Endothelial cell of umbilical vein (primary cell): Measurements from ENCODE around the gene ESYT2. TPM values are rescaled to one million over a fixed set of nuclear protein-coding genes. Genes with fewer than 3 reads are reported as not detected.

Source experiments
- BruUV-seq: library from RNA; stranded (reverse); fragments of 400-500 nt; replicated peaks from 2 replicates; lab custom pipeline; 2021; lab: Mats Ljungman, UMichigan
- CTCF ChIA-PET: fragments of 300-600, 350-600 bp; sonication (Branson Sonifier 250); formaldehyde crosslinking; loops from one replicate; lab custom pipeline; 2021; ENCODE audit warnings: antibody characterized with exemption, inconsistent platforms; lab: Charles Lee
- POLR2A ChIA-PET: fragments of 300-600, 350-600 bp; sonication (Branson Sonifier 250); formaldehyde crosslinking; loops from one replicate; lab custom pipeline; 2021; ENCODE audit warnings: antibody characterized with exemption, inconsistent platforms; lab: Charles Lee
- DNase-seq: peaks from one replicate; pipeline ENCODE4 v3.0.0-alpha.2; 2011; ENCODE audit warnings: low read depth, low spot score
- FAIRE-seq: peaks from 2 replicates; lab custom pipeline; 2011; peaks lifted over from hg19 to GRCh38; lab: Jason Lieb, UNC
- H2AFZ ChIP-seq: 2 replicates; pipeline ENCODE4 v1.6.0; 2012; ENCODE audit warnings: low read depth, low read length, control low read depth, inconsistent platforms
- H3K27ac ChIP-seq: 2 replicates; pipeline ENCODE4 v1.5.1; 2011; ENCODE audit warnings: low read depth, mild to moderate bottlenecking, control low read depth, low read length, moderate library complexity; ENCODE audit not compliant: insufficient read depth
- H3K27me3 ChIP-seq, 2 experiments: 2 replicates each; pipeline versions ENCODE4 v1.6.0 to v1.6.1; 2011; ENCODE audit warnings: low read length in 2 of 2, mixed read lengths in 1 of 2; ENCODE audit not compliant: control insufficient read depth in 2 of 2, insufficient read depth in 2 of 2
- H3K36me3 ChIP-seq, 2 experiments: 2 replicates in 1 of 2; 3 replicates in 1 of 2; pipeline ENCODE4 v1.5.1; 2011; ENCODE audit warnings: low read length in 2 of 2, mild to moderate bottlenecking in 1 of 2, moderate library complexity in 1 of 2; ENCODE audit not compliant: control insufficient read depth in 2 of 2, insufficient read depth in 2 of 2; ENCODE audit errors: extremely low read depth in 1 of 2
- H3K4me1 ChIP-seq: 3 replicates; pipeline ENCODE4 v1.5.1; 2011; ENCODE audit warnings: mild to moderate bottlenecking, low read length; ENCODE audit not compliant: control insufficient read depth, insufficient read depth; ENCODE audit errors: extremely low read depth
- H3K4me2 ChIP-seq: 2 replicates; pipeline ENCODE4 v1.6.1; 2011; ENCODE audit warnings: low read length, control low read depth, mixed read lengths; ENCODE audit not compliant: insufficient read depth
- H3K4me3 ChIP-seq, 3 experiments: fragments of 200-600 bp in 1 of 3; sonication (generic), shearing (Covaris generic) in 1 of 3; replicated peaks in 1 of 3; 2 replicates each; pipeline ENCODE4 v1.5.1; 2011 to 2016; ENCODE audit warnings: control low read depth in 3 of 3, low read length in 3 of 3, mild to moderate bottlenecking in 2 of 3, inconsistent platforms in 1 of 3, low read depth in 1 of 3, moderate library complexity in 1 of 3; ENCODE audit not compliant: insufficient read depth in 1 of 3
- H3K79me2 ChIP-seq: 2 replicates; pipeline ENCODE4 v1.6.0; 2012; ENCODE audit warnings: low read length, inconsistent platforms; ENCODE audit not compliant: control insufficient read depth, insufficient read depth
- H3K9ac ChIP-seq: replicated peaks from 2 replicates; pipeline ENCODE3; 2011; ENCODE audit warnings: low read length, control low read depth; ENCODE audit not compliant: insufficient read depth; ENCODE audit errors: extremely low read depth
- H3K9me1 ChIP-seq: replicated peaks from 3 replicates; pipeline ENCODE4 v1.6.0; 2011; ENCODE audit warnings: mild to moderate bottlenecking, low read length; ENCODE audit not compliant: control insufficient read depth, insufficient read depth; ENCODE audit errors: extremely low read depth
- H3K9me3 ChIP-seq: replicated peaks from 2 replicates; pipeline ENCODE4 v1.5.1; 2012; ENCODE audit warnings: low read length, inconsistent platforms; ENCODE audit not compliant: control insufficient read depth, insufficient read depth
- H4K20me1 ChIP-seq: replicated peaks from 2 replicates; pipeline ENCODE3; 2011; ENCODE audit warnings: mild to moderate bottlenecking, low read length; ENCODE audit not compliant: control insufficient read depth, insufficient read depth; ENCODE audit errors: extremely low read depth
- EZH2 ChIP-seq: IDR thresholded peaks from 2 replicates; pipeline ENCODE4 v1.6.1; 2012; ENCODE audit warnings: borderline replicate concordance, low read depth, mild to moderate bottlenecking, moderate library complexity, low read length, inconsistent platforms; ENCODE audit not compliant: severe bottlenecking
- FOS ChIP-seq: IDR thresholded peaks from 2 replicates; pipeline ENCODE4 v1.6.1; 2011; ENCODE audit warnings: mild to moderate bottlenecking, low read length, moderate library complexity, borderline replicate concordance; ENCODE audit not compliant: insufficient read depth
- GATA2 ChIP-seq: IDR thresholded peaks from 2 replicates; pipeline ENCODE4 v1.7.0; 2011; ENCODE audit warnings: low read depth, mild to moderate bottlenecking, moderate library complexity, mixed read lengths, low read length; ENCODE audit not compliant: insufficient read length, insufficient read depth
- JUN ChIP-seq: IDR thresholded peaks from 2 replicates; pipeline ENCODE4 v1.6.1; 2011; ENCODE audit warnings: borderline replicate concordance, low read depth; ENCODE audit not compliant: insufficient read length, insufficient read depth
- MYC ChIP-seq: IDR thresholded peaks from one replicate; pipeline ENCODE4 v1.6.1; 2011; ENCODE audit warnings: mild to moderate bottlenecking, low read depth, low read length
- POLR2A ChIP-seq: IDR thresholded peaks from 2 replicates; pipeline ENCODE4 v1.6.1; 2012; ENCODE audit warnings: low read depth, mild to moderate bottlenecking, control low read depth, low read length
- POLR2AphosphoS5 ChIP-seq: IDR thresholded peaks from 2 replicates; pipeline ENCODE4 v1.6.1; 2012; ENCODE audit warnings: low read depth, mild to moderate bottlenecking, control low read depth, low read length, moderate library complexity; ENCODE audit not compliant: insufficient read depth
- dilution Hi-C: fragments of 300-500 bp; cut with MboI; formaldehyde crosslinking; loops from one replicate; pipeline ENCODE4 v1.15.0; 2019; ENCODE audit warnings: low sequenced_read_pairs; ENCODE audit not compliant: extremely low pct_ligation_motif_present
- intact Hi-C: fragments of 100-400 bp; cut with micrococcal nuclease; formaldehyde crosslinking; loops from one replicate; pipeline ENCODE4 v1.10.0; 2022
- polyA plus RNA-seq, 4 experiments: library from polyadenylated mRNA; depleted of rRNA in 3 of 4; stranded (reverse) in 3 of 4; unstranded in 1 of 4; fragments of >200 nt; gene quantifications; 2 replicates each; pipeline versions ENCODE4 v1.2.1 to v1.2.3, GENCODE V29; 2011 to 2012; ENCODE audit warnings: missing spikeins in 1 of 4
- total RNA-seq: library from RNA; stranded (reverse); gene quantifications from 2 replicates; pipeline ENCODE4 v1.2.3, GENCODE V29; 2021
- TF ChIP-seq, protein P1 (sequence below), 2 donors: IDR thresholded peaks; 1 replicate in 1 of 2; 2 replicates in 1 of 2; pipeline ENCODE4 v1.5.1; 2011; ENCODE audit warnings: low read length in 2 of 2, mild to moderate bottlenecking in 2 of 2, moderate library complexity in 2 of 2, control low read depth in 1 of 2, inconsistent platforms in 1 of 2, low read depth in 1 of 2; ENCODE audit not compliant: insufficient read depth in 1 of 2; ENCODE audit errors: extremely low read depth in 1 of 2
- TF ChIP-seq, protein P2 (sequence below): IDR thresholded peaks from 2 replicates; pipeline ENCODE4 v1.6.1; 2011; ENCODE audit not compliant: insufficient read depth, insufficient read length

The ESYT2 gene
- total and polyA plus RNA-seq, 2 donors (not counting 3 experiments of a cell fraction or from before 2014, with no cell fraction given) = 18.8 to 46.6 TPM

DNA sequence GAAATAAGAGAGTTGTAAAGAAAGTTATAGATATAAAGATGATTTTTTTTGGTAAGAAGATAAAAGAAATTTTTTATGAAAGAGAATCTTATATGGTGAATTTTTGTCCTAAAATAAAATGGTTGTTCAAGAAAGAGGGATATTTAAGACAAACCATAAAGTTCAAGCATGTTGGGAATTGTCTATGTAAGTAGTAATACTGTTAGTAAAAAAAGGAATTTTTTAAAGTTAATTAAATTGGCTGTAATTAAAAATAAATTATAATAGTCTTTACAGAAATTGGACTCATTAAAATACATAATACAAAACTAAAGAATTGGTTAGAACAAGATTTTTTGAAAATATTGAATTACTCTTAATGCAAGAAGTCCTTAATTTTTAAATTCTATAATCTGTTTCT, 17.0 kb upstream of the ESYT2 start:
- Histone ChIP-seq H3K4me3 (no peak overlapping the region), H3K9me1 (no peaks in the 10 kb centered on the region), H2AFZ (no peak overlapping the region), H3K9me3 (no peaks in the 10 kb centered on the region), H3K36me3 (no peaks in the 10 kb centered on the region), H4K20me1 (no peaks in the 10 kb centered on the region), H3K4me1 (no peaks in the 10 kb centered on the region), H3K27me3 (peaks cover 2 to 6% of the 10 kb centered on the region in 2 experiments), H3K27ac (no peak overlapping the region), H3K79me2 (no peaks in the 10 kb centered on the region), H3K9ac (no peak overlapping the region), H3K4me2 (no peak overlapping the region)
- TF ChIP-seq FOS = no peak
- no peak for TF ChIP-seq GATA2
- no peak for TF ChIP-seq JUN
- TF ChIP-seq, protein P1, sequence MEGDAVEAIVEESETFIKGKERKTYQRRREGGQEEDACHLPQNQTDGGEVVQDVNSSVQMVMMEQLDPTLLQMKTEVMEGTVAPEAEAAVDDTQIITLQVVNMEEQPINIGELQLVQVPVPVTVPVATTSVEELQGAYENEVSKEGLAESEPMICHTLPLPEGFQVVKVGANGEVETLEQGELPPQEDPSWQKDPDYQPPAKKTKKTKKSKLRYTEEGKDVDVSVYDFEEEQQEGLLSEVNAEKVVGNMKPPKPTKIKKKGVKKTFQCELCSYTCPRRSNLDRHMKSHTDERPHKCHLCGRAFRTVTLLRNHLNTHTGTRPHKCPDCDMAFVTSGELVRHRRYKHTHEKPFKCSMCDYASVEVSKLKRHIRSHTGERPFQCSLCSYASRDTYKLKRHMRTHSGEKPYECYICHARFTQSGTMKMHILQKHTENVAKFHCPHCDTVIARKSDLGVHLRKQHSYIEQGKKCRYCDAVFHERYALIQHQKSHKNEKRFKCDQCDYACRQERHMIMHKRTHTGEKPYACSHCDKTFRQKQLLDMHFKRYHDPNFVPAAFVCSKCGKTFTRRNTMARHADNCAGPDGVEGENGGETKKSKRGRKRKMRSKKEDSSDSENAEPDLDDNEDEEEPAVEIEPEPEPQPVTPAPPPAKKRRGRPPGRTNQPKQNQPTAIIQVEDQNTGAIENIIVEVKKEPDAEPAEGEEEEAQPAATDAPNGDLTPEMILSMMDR (IDR thresholded peaks at IDR 0.05; ENCODE audit: extremely low read depth in 1 of 2, insufficient read depth in 1 of 2, low read depth in 1 of 2, low read length in 2 of 2) = no peak
- TF ChIP-seq, protein P2, sequence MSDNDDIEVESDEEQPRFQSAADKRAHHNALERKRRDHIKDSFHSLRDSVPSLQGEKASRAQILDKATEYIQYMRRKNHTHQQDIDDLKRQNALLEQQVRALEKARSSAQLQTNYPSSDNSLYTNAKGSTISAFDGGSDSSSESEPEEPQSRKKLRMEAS = no peak
- no peak for TF ChIP-seq POLR2A
- no peak for TF ChIP-seq EZH2
- TF ChIP-seq MYC = no peak
- TF ChIP-seq POLR2AphosphoS5 = no peak
- intact Hi-C loops (no loop called here), dilution Hi-C loops (no loop called here)
- no TSS peak for BruUV-seq
- POLR2A ChIA-PET = no interaction called here
- DNase-seq (no peak), FAIRE-seq (no peak)
- CTCF ChIA-PET = no interaction called here
